Measurements from ENCODE around the gene FGR.

DNA sequence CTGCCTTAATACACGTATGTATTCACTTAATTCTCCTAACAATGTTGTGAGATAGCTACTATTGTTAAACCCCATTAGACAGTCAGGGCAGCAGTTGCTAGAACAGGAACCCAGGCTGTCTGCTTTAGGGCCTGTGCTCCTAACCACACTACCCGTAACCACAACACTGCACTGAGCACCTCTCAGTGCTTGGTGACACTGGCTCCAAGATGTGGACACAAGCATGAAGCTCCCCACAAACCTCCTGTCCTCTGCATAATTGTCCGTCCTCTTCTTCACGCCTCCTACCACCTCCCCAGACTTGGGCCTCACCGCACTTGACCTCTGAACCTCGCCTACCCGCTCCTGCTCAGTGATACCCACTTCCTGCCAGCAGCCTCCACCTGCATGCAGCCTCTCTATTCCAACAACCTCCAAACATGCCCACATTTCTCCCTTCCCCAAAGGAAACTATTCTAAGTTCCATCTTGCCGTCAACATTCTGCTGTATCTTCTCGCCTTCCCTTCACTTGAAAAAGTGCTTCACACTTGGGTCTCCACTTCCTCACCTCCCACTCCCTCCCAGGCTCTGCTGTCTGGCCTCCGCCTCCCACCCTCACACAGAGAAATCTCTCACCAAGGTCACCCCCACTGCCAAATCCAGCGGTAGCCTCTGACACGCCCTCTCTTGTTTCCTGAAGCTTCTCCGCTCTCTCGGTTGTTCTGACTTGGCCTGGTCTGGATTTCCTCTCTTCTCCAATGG lies 16.5 kb downstream of the FGR start:
- TF ChIP-seq, protein P1, sequence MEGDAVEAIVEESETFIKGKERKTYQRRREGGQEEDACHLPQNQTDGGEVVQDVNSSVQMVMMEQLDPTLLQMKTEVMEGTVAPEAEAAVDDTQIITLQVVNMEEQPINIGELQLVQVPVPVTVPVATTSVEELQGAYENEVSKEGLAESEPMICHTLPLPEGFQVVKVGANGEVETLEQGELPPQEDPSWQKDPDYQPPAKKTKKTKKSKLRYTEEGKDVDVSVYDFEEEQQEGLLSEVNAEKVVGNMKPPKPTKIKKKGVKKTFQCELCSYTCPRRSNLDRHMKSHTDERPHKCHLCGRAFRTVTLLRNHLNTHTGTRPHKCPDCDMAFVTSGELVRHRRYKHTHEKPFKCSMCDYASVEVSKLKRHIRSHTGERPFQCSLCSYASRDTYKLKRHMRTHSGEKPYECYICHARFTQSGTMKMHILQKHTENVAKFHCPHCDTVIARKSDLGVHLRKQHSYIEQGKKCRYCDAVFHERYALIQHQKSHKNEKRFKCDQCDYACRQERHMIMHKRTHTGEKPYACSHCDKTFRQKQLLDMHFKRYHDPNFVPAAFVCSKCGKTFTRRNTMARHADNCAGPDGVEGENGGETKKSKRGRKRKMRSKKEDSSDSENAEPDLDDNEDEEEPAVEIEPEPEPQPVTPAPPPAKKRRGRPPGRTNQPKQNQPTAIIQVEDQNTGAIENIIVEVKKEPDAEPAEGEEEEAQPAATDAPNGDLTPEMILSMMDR (conservative IDR thresholded peaks at IDR 0.05; ENCODE audit: low read depth in 2 of 2) = no peak
- TF ChIP-seq EZH2 (IDR thresholded peaks at IDR 0.05; ENCODE audit: low read depth, unreplicated experiment) (no peak), JUNB (IDR thresholded peaks at IDR 0.05; ENCODE audit: unreplicated experiment) (no peak), STAT1 (IDR thresholded peaks at IDR 0.05; ENCODE audit: unreplicated experiment) (no peak), POLR2AphosphoS5 (IDR thresholded peaks at IDR 0.05; ENCODE audit: low read depth) (no peak), CREB1 (CRISPR knock-in tag; IDR thresholded peaks at IDR 0.05; ENCODE audit: low read depth) (no peak), EZH2phosphoT487 (IDR thresholded peaks at IDR 0.05; ENCODE audit: unreplicated experiment) (no peak), ZNF331 (CRISPR knock-in tag; IDR thresholded peaks at IDR 0.05; ENCODE audit: low read depth) (no peak)
- TF ChIP-seq, protein P2, sequence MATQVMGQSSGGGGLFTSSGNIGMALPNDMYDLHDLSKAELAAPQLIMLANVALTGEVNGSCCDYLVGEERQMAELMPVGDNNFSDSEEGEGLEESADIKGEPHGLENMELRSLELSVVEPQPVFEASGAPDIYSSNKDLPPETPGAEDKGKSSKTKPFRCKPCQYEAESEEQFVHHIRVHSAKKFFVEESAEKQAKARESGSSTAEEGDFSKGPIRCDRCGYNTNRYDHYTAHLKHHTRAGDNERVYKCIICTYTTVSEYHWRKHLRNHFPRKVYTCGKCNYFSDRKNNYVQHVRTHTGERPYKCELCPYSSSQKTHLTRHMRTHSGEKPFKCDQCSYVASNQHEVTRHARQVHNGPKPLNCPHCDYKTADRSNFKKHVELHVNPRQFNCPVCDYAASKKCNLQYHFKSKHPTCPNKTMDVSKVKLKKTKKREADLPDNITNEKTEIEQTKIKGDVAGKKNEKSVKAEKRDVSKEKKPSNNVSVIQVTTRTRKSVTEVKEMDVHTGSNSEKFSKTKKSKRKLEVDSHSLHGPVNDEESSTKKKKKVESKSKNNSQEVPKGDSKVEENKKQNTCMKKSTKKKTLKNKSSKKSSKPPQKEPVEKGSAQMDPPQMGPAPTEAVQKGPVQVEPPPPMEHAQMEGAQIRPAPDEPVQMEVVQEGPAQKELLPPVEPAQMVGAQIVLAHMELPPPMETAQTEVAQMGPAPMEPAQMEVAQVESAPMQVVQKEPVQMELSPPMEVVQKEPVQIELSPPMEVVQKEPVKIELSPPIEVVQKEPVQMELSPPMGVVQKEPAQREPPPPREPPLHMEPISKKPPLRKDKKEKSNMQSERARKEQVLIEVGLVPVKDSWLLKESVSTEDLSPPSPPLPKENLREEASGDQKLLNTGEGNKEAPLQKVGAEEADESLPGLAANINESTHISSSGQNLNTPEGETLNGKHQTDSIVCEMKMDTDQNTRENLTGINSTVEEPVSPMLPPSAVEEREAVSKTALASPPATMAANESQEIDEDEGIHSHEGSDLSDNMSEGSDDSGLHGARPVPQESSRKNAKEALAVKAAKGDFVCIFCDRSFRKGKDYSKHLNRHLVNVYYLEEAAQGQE (IDR thresholded peaks at IDR 0.05; ENCODE audit: unreplicated experiment) = no peak
- TF ChIP-seq, protein P3, sequence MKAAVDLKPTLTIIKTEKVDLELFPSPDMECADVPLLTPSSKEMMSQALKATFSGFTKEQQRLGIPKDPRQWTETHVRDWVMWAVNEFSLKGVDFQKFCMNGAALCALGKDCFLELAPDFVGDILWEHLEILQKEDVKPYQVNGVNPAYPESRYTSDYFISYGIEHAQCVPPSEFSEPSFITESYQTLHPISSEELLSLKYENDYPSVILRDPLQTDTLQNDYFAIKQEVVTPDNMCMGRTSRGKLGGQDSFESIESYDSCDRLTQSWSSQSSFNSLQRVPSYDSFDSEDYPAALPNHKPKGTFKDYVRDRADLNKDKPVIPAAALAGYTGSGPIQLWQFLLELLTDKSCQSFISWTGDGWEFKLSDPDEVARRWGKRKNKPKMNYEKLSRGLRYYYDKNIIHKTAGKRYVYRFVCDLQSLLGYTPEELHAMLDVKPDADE (IDR thresholded peaks at IDR 0.05) = no peak

Measured in GM23338 (cell line).